ENCODE measurements around the gene PACRG. TPM values are rescaled to one million over a fixed set of nuclear protein-coding genes. Genes with fewer than 3 reads are reported as not detected.

The PACRG gene
- total and polyA plus RNA-seq, 10 of the 15 experiments (the other 5 are each of a cell fraction or from before 2014, with no cell fraction given) = not detected

GRCh38 chr6:163261361-163261760 lies 533.6 kb downstream of the PACRG start:
- no peak for ATAC-seq
- Histone ChIP-seq H2AFZ (ENCODE audit: control insufficient read depth, low read depth, low read length) (no peak overlapping the region), H3K4me1 (ENCODE audit: control insufficient read depth, insufficient read depth, low read length) (no peaks in the 10 kb centered on the region), H3K27ac (ENCODE audit: control insufficient read depth, insufficient read depth) (no peak overlapping the region), H3K36me3 (ENCODE audit: control insufficient read depth in 2 of 2, insufficient read depth in 2 of 2, low read length in 1 of 2) (no peaks in the 10 kb centered on the region), H3K4me3 (no peak overlapping the region), H3K9me3 (replicated peaks; ENCODE audit: control insufficient read depth, insufficient read depth, low read length) (no peaks in the 10 kb centered on the region), H3K4me2 (ENCODE audit: control insufficient read depth, insufficient read depth) (no peak overlapping the region), H3K27me3 (replicated peaks in 1 of 2; ENCODE audit: control insufficient read depth in 2 of 2, insufficient read depth in 2 of 2, low read length in 1 of 2) (peaks cover 1 to 3% of the 10 kb centered on the region in 2 experiments; a peak in 1 of 4 replicates), H3K9ac (ENCODE audit: control insufficient read depth, insufficient read depth, low read length) (no peak overlapping the region), H4K20me1 (ENCODE audit: control insufficient read depth, insufficient read depth) (no peaks in the 10 kb centered on the region), H3K79me2 (ENCODE audit: control insufficient read depth, insufficient read depth, low read length) (no peaks in the 10 kb centered on the region)
- ChIA-PET RAD21 (ENCODE audit: unreplicated experiment) (no interaction called here), CTCF (interaction anchor here (0.8 kb wide), 1 partner anchor 9 kb away, joined by 3 read pairs; no protein-coding TSS in a partner anchor), SMC1A (ENCODE audit: uncharacterized antibody, unreplicated experiment) (no interaction called here), POLR2A (no interaction called here)
- no TSS peak for BruUV-seq (replicated peaks)
- in situ Hi-C loops (cut with MboI) (no loop called here), intact Hi-C loops (cut with micrococcal nuclease; ENCODE audit: unreplicated experiment) (no loop called here)
- no peak for DNase-seq (ENCODE audit: low read depth, low spot score)
- no peak for FAIRE-seq
- no peak for TF ChIP-seq RFX5 (IDR thresholded peaks at IDR 0.05; ENCODE audit: low read depth, low read length)
- TF ChIP-seq MAX (IDR thresholded peaks at IDR 0.05; ENCODE audit: low read depth, low read length) = no peak
- no peak for TF ChIP-seq SIN3A (IDR thresholded peaks at IDR 0.05; ENCODE audit: low read depth, low read length)
- no peak for TF ChIP-seq TARDBP (IDR thresholded peaks at IDR 0.05; ENCODE audit: borderline replicate concordance)
- WGBS (ENCODE audit: insufficient coverage, insufficient replicate concordance, low lambda C conversion rate, missing lambda C conversion rate) = 5% methylated on average over 4 of the region's 4 CpGs

- RAD21 ChIA-PET (ENCODE audit: unreplicated experiment) = no interaction called here
- WGBS (ENCODE audit: insufficient coverage, insufficient replicate concordance, low lambda C conversion rate, missing lambda C conversion rate) = 45% methylated on average over 7 of the region's 7 CpGs
- no peaks in the 10 kb centered on the region for H4K20me1 ChIP-seq (ENCODE audit: control insufficient read depth, insufficient read depth)
- intact Hi-C loops (cut with micrococcal nuclease; ENCODE audit: unreplicated experiment) = no loop called here
- POLR2A ChIA-PET = no interaction called here
- ATAC-seq = no peak
- H3K9ac ChIP-seq (ENCODE audit: control insufficient read depth, insufficient read depth, low read length) = no peak overlapping the region
- CTCF ChIA-PET = interaction anchor here (0.6 to 0.8 kb wide), 2 partner anchors 9 to 1983 kb away, joined by 3 read pairs; no protein-coding TSS in a partner anchor
- no peak overlapping the region for H3K27ac ChIP-seq (ENCODE audit: control insufficient read depth, insufficient read depth)
- in situ Hi-C loops (cut with MboI) = no loop called here
- TF ChIP-seq STAT1 (conservative IDR thresholded peaks at IDR 0.05) = no peak
- TF ChIP-seq NR2C1 (IDR thresholded peaks at IDR 0.05) = no peak
- TF ChIP-seq USF1 (IDR thresholded peaks at IDR 0.05; ENCODE audit: borderline replicate concordance, extremely low read length, insufficient read depth, low read depth, low read length) = no peak
- no peak for TF ChIP-seq HDGF (IDR thresholded peaks at IDR 0.05)
- TF ChIP-seq HDAC2 (IDR thresholded peaks at IDR 0.05) = no peak
- no peak for TF ChIP-seq MTA3 (IDR thresholded peaks at IDR 0.05; ENCODE audit: borderline replicate concordance, low read length)
- no peak for TF ChIP-seq GATAD2B (conservative IDR thresholded peaks at IDR 0.05; ENCODE audit: low read depth)
- TF ChIP-seq MTA2 (IDR thresholded peaks at IDR 0.05; ENCODE audit: low read depth) = no peak
- TF ChIP-seq DPF2 (IDR thresholded peaks at IDR 0.05) = no peak
- TF ChIP-seq NFYB (IDR thresholded peaks at IDR 0.05; ENCODE audit: insufficient read depth, low read depth, low read length) = no peak
- TF ChIP-seq RUNX3 (IDR thresholded peaks at IDR 0.05; ENCODE audit: low read length) = no peak
- no peak for TF ChIP-seq CHD4 (IDR thresholded peaks at IDR 0.05)
- TF ChIP-seq SMAD1 (IDR thresholded peaks at IDR 0.05; ENCODE audit: low read depth, partially characterized antibody) = no peak
- no peak for TF ChIP-seq STAT3 (IDR thresholded peaks at IDR 0.05; ENCODE audit: low read depth, low read length)
- BruUV-seq (replicated peaks) = no TSS peak
- peaks cover 1 to 5% of the 10 kb centered on the region in 2 experiments; a peak in 1 of 4 replicates for H3K27me3 ChIP-seq (replicated peaks in 1 of 2; ENCODE audit: control insufficient read depth in 2 of 2, insufficient read depth in 2 of 2, low read length in 1 of 2)
- H3K4me2 ChIP-seq (ENCODE audit: control insufficient read depth, insufficient read depth) = no peak overlapping the region
- no peak overlapping the region for H3K4me3 ChIP-seq
- H3K4me1 ChIP-seq (ENCODE audit: control insufficient read depth, insufficient read depth, low read length) = no peaks in the 10 kb centered on the region
- SMC1A ChIA-PET (ENCODE audit: uncharacterized antibody, unreplicated experiment) = no interaction called here
- H2AFZ ChIP-seq (ENCODE audit: control insufficient read depth, low read depth, low read length) = no peak overlapping the region
- H3K9me3 ChIP-seq (replicated peaks; ENCODE audit: control insufficient read depth, insufficient read depth, low read length) = no peaks in the 10 kb centered on the region
- H3K36me3 ChIP-seq (ENCODE audit: control insufficient read depth in 2 of 2, insufficient read depth in 2 of 2, low read length in 1 of 2) = no peaks in the 10 kb centered on the region
- no peak for DNase-seq (ENCODE audit: low read depth, low spot score)
- no peaks in the 10 kb centered on the region for H3K79me2 ChIP-seq (ENCODE audit: control insufficient read depth, insufficient read depth, low read length)
- no peak for FAIRE-seq
Observed at GRCh38 chr6:163262080-163262479, 534.3 kb downstream of the PACRG start.
